Liver (tissue), 9 donors: Measurements from ENCODE around the gene ANKRD10. TPM values are rescaled to one million over a fixed set of nuclear protein-coding genes. Genes with fewer than 3 reads are reported as not detected.

Experiments used
- DNase-seq: peaks from one replicate; pipeline ENCODE4 v3.0.0-alpha.2; 2017; ENCODE audit warnings: low spot score
- H3K27ac ChIP-seq, 2 donors: one replicate each; pipeline ENCODE4 v1.7.0; 2013; ENCODE audit warnings: inconsistent platforms in 2 of 2, low read length in 2 of 2, control low read depth in 1 of 2, low read depth in 1 of 2, mild to moderate bottlenecking in 1 of 2
- H3K27me3 ChIP-seq, 4 donors: one replicate each; pipeline versions ENCODE4 v1.6.1 to v1.7.0; 2013; ENCODE audit warnings: low read length in 3 of 4, inconsistent platforms in 1 of 4, mild to moderate bottlenecking in 1 of 4, moderate library complexity in 1 of 4; ENCODE audit not compliant: control insufficient read depth in 4 of 4, insufficient read depth in 4 of 4
- H3K36me3 ChIP-seq, 4 donors: one replicate each; pipeline versions ENCODE4 v1.6.1 to v1.7.0; 2013; ENCODE audit warnings: low read length in 3 of 4, mild to moderate bottlenecking in 3 of 4, low read depth in 1 of 4, moderate library complexity in 1 of 4; ENCODE audit not compliant: control insufficient read depth in 4 of 4, insufficient read depth in 3 of 4
- H3K4me1 ChIP-seq, 4 donors: one replicate each; pipeline versions ENCODE4 v1.6.1 to v1.7.0; 2013; ENCODE audit warnings: low read length in 3 of 4, mild to moderate bottlenecking in 3 of 4, moderate library complexity in 1 of 4; ENCODE audit not compliant: control insufficient read depth in 4 of 4, insufficient read depth in 4 of 4
- H3K4me3 ChIP-seq, 3 donors: one replicate each; pipeline versions ENCODE4 v1.6.1 to v1.7.0; 2013; ENCODE audit warnings: low read length in 3 of 3, control low read depth in 1 of 3, low read depth in 1 of 3, mild to moderate bottlenecking in 1 of 3
- H3K9ac ChIP-seq, 2 donors: one replicate each; pipeline ENCODE4 v1.7.0; 2013; ENCODE audit warnings: low read length in 2 of 2, mild to moderate bottlenecking in 2 of 2, moderate library complexity in 2 of 2, control low read depth in 1 of 2, low read depth in 1 of 2
- H3K9me3 ChIP-seq, 4 donors: one replicate each; pipeline versions ENCODE4 v1.6.1 to v1.7.0; 2013; ENCODE audit warnings: low read length in 3 of 4; ENCODE audit not compliant: control insufficient read depth in 4 of 4
- EGR1 ChIP-seq, 2 donors: IDR thresholded peaks; 2 replicates each; pipeline ENCODE4 v1.6.1; 2016 to 2018; ENCODE audit warnings: antibody characterized with exemption in 2 of 2, low read depth in 2 of 2
- HNF4G ChIP-seq: IDR thresholded peaks from 2 replicates; pipeline ENCODE4 v1.6.1; 2016; ENCODE audit warnings: antibody characterized with exemption
- MAX ChIP-seq: IDR thresholded peaks from 2 replicates; pipeline ENCODE4 v1.6.1; 2016; ENCODE audit warnings: antibody characterized with exemption
- NR2F2 ChIP-seq: IDR thresholded peaks from 2 replicates; pipeline ENCODE4 v1.6.1; 2016; ENCODE audit warnings: antibody characterized with exemption
- RAD21 ChIP-seq, 2 donors: IDR thresholded peaks; 2 replicates each; pipeline ENCODE4 v1.6.1; 2016; ENCODE audit warnings: antibody characterized with exemption in 2 of 2, mild to moderate bottlenecking in 2 of 2
- RXRA ChIP-seq, 2 donors: IDR thresholded peaks; 2 replicates each; pipeline ENCODE4 v1.6.1; 2017 to 2018; ENCODE audit warnings: antibody characterized with exemption in 2 of 2, mild to moderate bottlenecking in 1 of 2
- YY1 ChIP-seq: IDR thresholded peaks from 2 replicates; pipeline ENCODE4 v1.6.1; 2016; ENCODE audit warnings: antibody characterized with exemption, mild to moderate bottlenecking
- WGBS: extraction: QIAGEN DNeasy Blood & Tissue Kit; methylation state at CpG from one replicate; pipeline ENCODE4 v1.1.7; 2013; 5-methylcytosine and 5-hydroxymethylcytosine counted together
- polyA plus RNA-seq, 2 donors: library from polyadenylated mRNA; stranded (reverse) in 1 of 2; unstranded in 1 of 2; fragments of 200-250 nt in 1 of 2; fragments of >200 nt in 1 of 2; fragmentation: Nextera tagmentation in 1 of 2; extraction: Ambion mirVana in 1 of 2; gene quantifications; one replicate each; pipeline versions ENCODE4 v1.2.1 to v1.2.3, GENCODE V29; 2013 to 2015
- total RNA-seq, 2 donors: library from RNA; depleted of rRNA; stranded (reverse); fragments of >200 nt; gene quantifications; one replicate each; pipeline ENCODE4 v1.2.3, GENCODE V29; 2014
- TF ChIP-seq, protein P1 (sequence below): IDR thresholded peaks from 2 replicates; pipeline ENCODE4 v1.6.1; 2016; ENCODE audit warnings: antibody characterized with exemption
- TF ChIP-seq, protein P2 (sequence below): fragments of 150-350 bp; IDR thresholded peaks from 2 replicates; pipeline ENCODE4 v1.5.1; 2017; ENCODE audit warnings: improper control_type of control experiment, low read depth, low read length; ENCODE audit not compliant: missing input control
- donor health status: healthy.
- donor health status: healthy.
- donor health status: healthy.
- donor health status: healthy.
- donor health status: healthy.

The ANKRD10 gene
- total and polyA plus RNA-seq, 4 donors, result 18.8 to 74.1 (median 52.9) TPM

- TF ChIP-seq MAX, result no peak
- TF ChIP-seq, protein P1, sequence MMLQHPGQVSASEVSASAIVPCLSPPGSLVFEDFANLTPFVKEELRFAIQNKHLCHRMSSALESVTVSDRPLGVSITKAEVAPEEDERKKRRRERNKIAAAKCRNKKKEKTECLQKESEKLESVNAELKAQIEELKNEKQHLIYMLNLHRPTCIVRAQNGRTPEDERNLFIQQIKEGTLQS, result no peak
- TF ChIP-seq, protein P2, sequence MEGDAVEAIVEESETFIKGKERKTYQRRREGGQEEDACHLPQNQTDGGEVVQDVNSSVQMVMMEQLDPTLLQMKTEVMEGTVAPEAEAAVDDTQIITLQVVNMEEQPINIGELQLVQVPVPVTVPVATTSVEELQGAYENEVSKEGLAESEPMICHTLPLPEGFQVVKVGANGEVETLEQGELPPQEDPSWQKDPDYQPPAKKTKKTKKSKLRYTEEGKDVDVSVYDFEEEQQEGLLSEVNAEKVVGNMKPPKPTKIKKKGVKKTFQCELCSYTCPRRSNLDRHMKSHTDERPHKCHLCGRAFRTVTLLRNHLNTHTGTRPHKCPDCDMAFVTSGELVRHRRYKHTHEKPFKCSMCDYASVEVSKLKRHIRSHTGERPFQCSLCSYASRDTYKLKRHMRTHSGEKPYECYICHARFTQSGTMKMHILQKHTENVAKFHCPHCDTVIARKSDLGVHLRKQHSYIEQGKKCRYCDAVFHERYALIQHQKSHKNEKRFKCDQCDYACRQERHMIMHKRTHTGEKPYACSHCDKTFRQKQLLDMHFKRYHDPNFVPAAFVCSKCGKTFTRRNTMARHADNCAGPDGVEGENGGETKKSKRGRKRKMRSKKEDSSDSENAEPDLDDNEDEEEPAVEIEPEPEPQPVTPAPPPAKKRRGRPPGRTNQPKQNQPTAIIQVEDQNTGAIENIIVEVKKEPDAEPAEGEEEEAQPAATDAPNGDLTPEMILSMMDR, result no peak
- no peak for TF ChIP-seq EGR1 (IDR thresholded peaks at IDR 0.05; ENCODE audit: low read depth in 2 of 2)
- TF ChIP-seq YY1, result no peak
- TF ChIP-seq HNF4G, result no peak
- no peak for TF ChIP-seq RXRA (IDR thresholded peaks at IDR 0.05)
- peak; percentile 3 for TF ChIP-seq NR2F2
- peak overlapping the region; percentile 61 to 69 (median 62) for H3K4me3 ChIP-seq
- 2% methylated on average over 12 of the region's 12 CpGs for WGBS
- H3K27ac ChIP-seq, result peak overlapping the region; percentile 99 to 100
- no peaks in the 10 kb centered on the region for H3K27me3 ChIP-seq
- H3K36me3 ChIP-seq, result no peaks in the 10 kb centered on the region
- peaks cover 8 to 28% (median 12%) of the 10 kb centered on the region in 4 donors for H3K4me1 ChIP-seq
- H3K9ac ChIP-seq, result peak overlapping the region; percentile 88 to 91
- H3K9me3 ChIP-seq, result no peaks in the 10 kb centered on the region
- no peak for DNase-seq
These were observed 971 bp upstream of the ANKRD10 start for GRCh38 chr13:110915874-110916206.

DNA sequence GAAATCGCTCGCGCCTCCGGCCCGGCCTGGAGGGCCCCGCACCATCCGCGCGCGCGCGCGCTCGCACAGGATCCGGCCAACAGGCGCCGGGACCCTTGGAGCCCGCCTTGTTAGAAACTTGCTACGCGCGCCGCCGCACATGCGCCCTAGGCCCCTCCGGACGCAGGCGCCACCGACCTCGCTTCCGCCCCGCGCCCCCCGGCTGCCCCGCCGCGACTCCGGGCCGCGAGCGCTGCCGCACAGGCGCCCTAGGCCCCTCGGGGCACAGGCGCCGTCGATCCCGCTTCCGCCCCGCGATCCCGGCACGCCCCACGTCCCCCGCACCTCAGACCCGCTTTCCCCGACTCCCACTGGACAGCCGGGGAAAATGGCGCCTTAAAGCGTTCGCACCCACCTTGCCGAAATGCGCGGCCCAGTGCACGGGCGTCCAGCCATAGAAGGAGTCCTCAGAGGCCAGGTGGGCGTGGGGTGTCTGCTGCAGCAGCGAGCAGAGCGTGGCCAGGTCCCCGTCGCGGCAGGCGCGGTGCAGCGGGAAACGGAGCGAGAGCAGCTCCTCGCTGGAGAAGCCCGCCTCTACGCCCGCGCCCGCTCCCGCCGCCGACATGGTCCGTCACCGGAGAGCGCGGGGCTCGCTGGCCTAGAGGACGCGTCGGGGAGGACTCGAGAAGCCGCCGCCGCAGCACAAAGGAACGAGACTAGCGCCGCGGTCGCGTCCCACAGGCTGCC lies 375 bp downstream of the ANKRD10 start:
- peak; percentile 77 for DNase-seq
- under 1% methylated on average over 103 of the region's 103 CpGs for WGBS
- H3K36me3 ChIP-seq, result peaks cover 0 to 7% (median 1%) of the 10 kb centered on the region in 4 donors
- H3K27me3 ChIP-seq, result no peaks in the 10 kb centered on the region
- TF ChIP-seq MAX, result no peak
- peak; percentile 57 for TF ChIP-seq YY1
- H3K27ac ChIP-seq, result peak overlapping the region; percentile 99 to 100
- H3K9me3 ChIP-seq, result no peaks in the 10 kb centered on the region
- H3K9ac ChIP-seq, result peak overlapping the region; percentile 96 to 98
- peak overlapping the region; percentile 69 to 87 (median 78) for H3K4me3 ChIP-seq
- peaks cover 8 to 40% (median 21%) of the 10 kb centered on the region in 4 donors for H3K4me1 ChIP-seq

- Histone ChIP-seq H3K4me1 (peaks cover 8 to 45% (median 25%) of the 10 kb centered on the region in 4 donors), H3K27me3 (no peaks in the 10 kb centered on the region), H3K9ac (peak overlapping the region; percentile 96 to 98), H3K9me3 (no peaks in the 10 kb centered on the region), H3K4me3 (peak overlapping the region; percentile 69 to 87 (median 78)), H3K36me3 (peaks cover 0 to 12% (median 2%) of the 10 kb centered on the region in 4 donors), H3K27ac (peak overlapping the region; percentile 99 to 100)
- no peak for TF ChIP-seq RXRA (IDR thresholded peaks at IDR 0.05)
- peak in 1 of 2 donors; percentile 4 for TF ChIP-seq RAD21 (IDR thresholded peaks at IDR 0.05)
- WGBS, result under 1% methylated on average over 27 of the region's 27 CpGs
- DNase-seq, result no peak
These were observed 863 bp downstream of the ANKRD10 start for GRCh38 chr13:110914081-110914330.
